Epithelial cell of proximal tubule (primary cell): ENCODE results near the gene PTPRK. TPM values are rescaled to one million over a fixed set of nuclear protein-coding genes. Genes with fewer than 3 reads are reported as not detected.

Source experiments
- DNase-seq: peaks from one replicate; pipeline ENCODE4 v3.0.0-alpha.2; 2011; ENCODE audit warnings: low read depth
- H3K4me3 ChIP-seq: 2 replicates; pipeline ENCODE4 v1.5.1; 2011; ENCODE audit warnings: low read depth, mild to moderate bottlenecking, low read length
- CTCF ChIP-seq: conservative IDR thresholded peaks from 2 replicates; pipeline ENCODE4 v1.5.1; 2012; ENCODE audit warnings: low read depth, mild to moderate bottlenecking, low read length
- total RNA-seq: library from RNA; depleted of rRNA; stranded (reverse); fragments of >200 nt; gene quantifications from 2 replicates; pipeline ENCODE4 v1.2.3, GENCODE V29; 2015

The PTPRK gene
- total RNA-seq, 1 donor from 2014 or later, result 42.5 TPM

- no peak for TF ChIP-seq CTCF
- no peak for DNase-seq
- no peak overlapping the region for H3K4me3 ChIP-seq
Measured at GRCh38 chr6:127921982-127922381, 598.4 kb downstream of the PTPRK start.

- DNase-seq, result no peak
- H3K4me3 ChIP-seq, result no peak overlapping the region
- no peak for TF ChIP-seq CTCF
Measured at GRCh38 chr6:127920804-127921203, 599.6 kb downstream of the PTPRK start.
